Bronchial epithelial cell (primary cell): ENCODE measurements around the gene ARL4C. TPM values are rescaled to one million over a fixed set of nuclear protein-coding genes. Genes with fewer than 3 reads are reported as not detected.

ENCODE experiments used
- DNase-seq: peaks from one replicate; pipeline ENCODE4 v3.0.0-alpha.2; 2010; ENCODE audit warnings: low read depth
- FAIRE-seq: peaks from 2 replicates; lab custom pipeline; 2011; peaks lifted over from hg19 to GRCh38; lab: Jason Lieb, UNC
- H3K27me3 ChIP-seq: 2 replicates; pipeline ENCODE4 v1.5.1; 2011; ENCODE audit warnings: low read length; ENCODE audit not compliant: control insufficient read depth, insufficient read depth
- H3K36me3 ChIP-seq: 2 replicates; pipeline ENCODE4 v1.5.1; 2011; ENCODE audit warnings: low read length; ENCODE audit not compliant: control insufficient read depth, insufficient read depth
- H3K4me3 ChIP-seq: 2 replicates; pipeline ENCODE4 v1.5.1; 2011; ENCODE audit warnings: mild to moderate bottlenecking, low read depth, low read length, control low read depth
- total RNA-seq: library from RNA; depleted of rRNA; stranded (reverse); fragments of >200 nt; gene quantifications from 2 replicates; pipeline ENCODE4 v1.2.1, GENCODE V29; 2014
- TF ChIP-seq, protein P1 (sequence below): IDR thresholded peaks from 2 replicates; pipeline ENCODE4 v1.5.1; 2011; ENCODE audit warnings: mild to moderate bottlenecking, moderate library complexity, low read length, control low read depth, inconsistent platforms; ENCODE audit not compliant: insufficient read depth, severe bottlenecking

The ARL4C gene
- total RNA-seq, 1 donor from 2014 or later = 9.5 TPM

- H3K4me3 ChIP-seq = no peak overlapping the region
- FAIRE-seq (peak; percentile 96), DNase-seq (peak; percentile 94)
- no peaks in the 10 kb centered on the region for H3K36me3 ChIP-seq
- TF ChIP-seq, protein P1, sequence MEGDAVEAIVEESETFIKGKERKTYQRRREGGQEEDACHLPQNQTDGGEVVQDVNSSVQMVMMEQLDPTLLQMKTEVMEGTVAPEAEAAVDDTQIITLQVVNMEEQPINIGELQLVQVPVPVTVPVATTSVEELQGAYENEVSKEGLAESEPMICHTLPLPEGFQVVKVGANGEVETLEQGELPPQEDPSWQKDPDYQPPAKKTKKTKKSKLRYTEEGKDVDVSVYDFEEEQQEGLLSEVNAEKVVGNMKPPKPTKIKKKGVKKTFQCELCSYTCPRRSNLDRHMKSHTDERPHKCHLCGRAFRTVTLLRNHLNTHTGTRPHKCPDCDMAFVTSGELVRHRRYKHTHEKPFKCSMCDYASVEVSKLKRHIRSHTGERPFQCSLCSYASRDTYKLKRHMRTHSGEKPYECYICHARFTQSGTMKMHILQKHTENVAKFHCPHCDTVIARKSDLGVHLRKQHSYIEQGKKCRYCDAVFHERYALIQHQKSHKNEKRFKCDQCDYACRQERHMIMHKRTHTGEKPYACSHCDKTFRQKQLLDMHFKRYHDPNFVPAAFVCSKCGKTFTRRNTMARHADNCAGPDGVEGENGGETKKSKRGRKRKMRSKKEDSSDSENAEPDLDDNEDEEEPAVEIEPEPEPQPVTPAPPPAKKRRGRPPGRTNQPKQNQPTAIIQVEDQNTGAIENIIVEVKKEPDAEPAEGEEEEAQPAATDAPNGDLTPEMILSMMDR = no peak
- H3K27me3 ChIP-seq = no peaks in the 10 kb centered on the region
Observed at GRCh38 chr2:234446404-234447076, 50.3 kb downstream of the ARL4C start.

GRCh38 chr2:234444893-234445292 is 52.0 kb downstream of the ARL4C start:
- FAIRE-seq = peak; percentile 47
- Histone ChIP-seq H3K4me3 (no peak overlapping the region), H3K36me3 (no peaks in the 10 kb centered on the region), H3K27me3 (no peaks in the 10 kb centered on the region)
- TF ChIP-seq, protein P1 = no peak
- DNase-seq = peak; percentile 61

GRCh38 chr2:234444242-234444730 is 52.6 kb downstream of the ARL4C start:
- TF ChIP-seq, protein P1 = no peak

More at GRCh38 chr2:234444242-234444730, 52.6 kb downstream of the ARL4C start:
- Histone ChIP-seq H3K36me3 (no peaks in the 10 kb centered on the region), H3K4me3 (no peak overlapping the region), H3K27me3 (no peaks in the 10 kb centered on the region)
- no peak for DNase-seq
- no peak for FAIRE-seq
